KOPT-K1 (cell line): ENCODE data around the gene MAP4K4.

ENCODE experiments used
- H3K27ac ChIP-seq: fragments of 200-600 bp; sonication (generic); 2 replicates; pipeline ENCODE4 v1.5.1; 2016; ENCODE audit warnings: antibody characterized with exemption, mild to moderate bottlenecking, low read depth, low read length; ENCODE audit not compliant: poor library complexity, severe bottlenecking
- H3K36me3 ChIP-seq: fragments of 200-600 bp; sonication (generic); 2 replicates; pipeline ENCODE4 v1.5.1; 2017; ENCODE audit warnings: antibody characterized with exemption, mild to moderate bottlenecking, low read length, moderate library complexity; ENCODE audit not compliant: insufficient read depth
- H3K9me3 ChIP-seq: fragments of 200-600 bp; sonication (generic); 2 replicates; pipeline ENCODE4 v1.5.1; 2017; ENCODE audit warnings: antibody characterized with exemption, low read length, mild to moderate bottlenecking; ENCODE audit not compliant: insufficient read depth, poor library complexity, severe bottlenecking

The MAP4K4 gene

GRCh38 chr2:101820519-101820918 is 123.0 kb downstream of the MAP4K4 start:
- Histone ChIP-seq H3K36me3 (peaks cover 6% of the 10 kb centered on the region), H3K27ac (no peak overlapping the region), H3K9me3 (no peaks in the 10 kb centered on the region)

- peaks cover 9% of the 10 kb centered on the region for H3K36me3 ChIP-seq
- no peaks in the 10 kb centered on the region for H3K9me3 ChIP-seq
- H3K27ac ChIP-seq, result no peak overlapping the region
These were observed 123.7 kb downstream of the MAP4K4 start for GRCh38 chr2:101821059-101821805.

- H3K27ac ChIP-seq, result no peak overlapping the region
- peaks cover 16% of the 10 kb centered on the region for H3K36me3 ChIP-seq
- no peaks in the 10 kb centered on the region for H3K9me3 ChIP-seq
These were observed 124.4 kb downstream of the MAP4K4 start for GRCh38 chr2:101821828-101822458.

GRCh38 chr2:101823347-101823791 is 125.9 kb downstream of the MAP4K4 start:
- no peak overlapping the region for H3K27ac ChIP-seq
- peaks cover 24% of the 10 kb centered on the region for H3K36me3 ChIP-seq
- H3K9me3 ChIP-seq, result no peaks in the 10 kb centered on the region

GRCh38 chr2:101823859-101824258 is 126.4 kb downstream of the MAP4K4 start:
- no peaks in the 10 kb centered on the region for H3K9me3 ChIP-seq
- H3K36me3 ChIP-seq, result peaks cover 28% of the 10 kb centered on the region
- no peak overlapping the region for H3K27ac ChIP-seq

GRCh38 chr2:101826716-101827115 is 129.2 kb downstream of the MAP4K4 start:
- Histone ChIP-seq H3K36me3 (peaks cover 56% of the 10 kb centered on the region), H3K9me3 (no peaks in the 10 kb centered on the region), H3K27ac (no peak overlapping the region)

GRCh38 chr2:101827246-101827645 is 129.7 kb downstream of the MAP4K4 start:
- no peak overlapping the region for H3K27ac ChIP-seq
- H3K36me3 ChIP-seq, result peaks cover 59% of the 10 kb centered on the region

GRCh38 chr2:101828257-101828656 is 130.8 kb downstream of the MAP4K4 start:
- Histone ChIP-seq H3K36me3 (peaks cover 64% of the 10 kb centered on the region), H3K27ac (no peak overlapping the region), H3K9me3 (no peaks in the 10 kb centered on the region)

More at GRCh38 chr2:101827246-101827645, 129.7 kb downstream of the MAP4K4 start:
- no peaks in the 10 kb centered on the region for H3K9me3 ChIP-seq

- peaks cover 64% of the 10 kb centered on the region for H3K36me3 ChIP-seq
- H3K9me3 ChIP-seq, result no peaks in the 10 kb centered on the region
- no peak overlapping the region for H3K27ac ChIP-seq
These were observed 131.3 kb downstream of the MAP4K4 start for GRCh38 chr2:101828673-101829334.

GRCh38 chr2:101829429-101829828 is 131.9 kb downstream of the MAP4K4 start:
- Histone ChIP-seq H3K27ac (no peak overlapping the region), H3K36me3 (peaks cover 69% of the 10 kb centered on the region), H3K9me3 (no peaks in the 10 kb centered on the region)

- no peak overlapping the region for H3K27ac ChIP-seq
- no peaks in the 10 kb centered on the region for H3K9me3 ChIP-seq
- H3K36me3 ChIP-seq, result peaks cover 74% of the 10 kb centered on the region
These were observed 132.6 kb downstream of the MAP4K4 start for GRCh38 chr2:101830146-101830545.

- no peak overlapping the region for H3K27ac ChIP-seq
- H3K9me3 ChIP-seq, result no peaks in the 10 kb centered on the region
- H3K36me3 ChIP-seq, result peaks cover 74% of the 10 kb centered on the region
These were observed 133.0 kb downstream of the MAP4K4 start for GRCh38 chr2:101830555-101830954.

- Histone ChIP-seq H3K27ac (no peak overlapping the region), H3K9me3 (no peaks in the 10 kb centered on the region), H3K36me3 (peaks cover 78% of the 10 kb centered on the region)
These were observed 133.9 kb downstream of the MAP4K4 start for GRCh38 chr2:101831351-101831865.

- Histone ChIP-seq H3K27ac (no peak overlapping the region), H3K9me3 (no peaks in the 10 kb centered on the region), H3K36me3 (peaks cover 77% of the 10 kb centered on the region)
These were observed 134.6 kb downstream of the MAP4K4 start for GRCh38 chr2:101832114-101832513.

- H3K36me3 ChIP-seq, result peaks cover 84% of the 10 kb centered on the region
- H3K9me3 ChIP-seq, result no peaks in the 10 kb centered on the region
- H3K27ac ChIP-seq, result no peak overlapping the region
These were observed 136.5 kb downstream of the MAP4K4 start for GRCh38 chr2:101833890-101834523.
